Activated effector memory CD4-positive, alpha-beta T cell treated with Interleukin-2 at 50 U/mL for 16 hours (primary cell): ENCODE measurements around the gene PATJ.
"Not testable (repeated sequence)": the region's sequence is repeated elsewhere in the genome, so short reads cannot be mapped to it uniquely, and the experiment has no call there.

Source experiments
- DNase-seq: peaks from one replicate; pipeline ENCODE4 v3.0.0-alpha.2; 2020

Gene PATJ

DNA sequence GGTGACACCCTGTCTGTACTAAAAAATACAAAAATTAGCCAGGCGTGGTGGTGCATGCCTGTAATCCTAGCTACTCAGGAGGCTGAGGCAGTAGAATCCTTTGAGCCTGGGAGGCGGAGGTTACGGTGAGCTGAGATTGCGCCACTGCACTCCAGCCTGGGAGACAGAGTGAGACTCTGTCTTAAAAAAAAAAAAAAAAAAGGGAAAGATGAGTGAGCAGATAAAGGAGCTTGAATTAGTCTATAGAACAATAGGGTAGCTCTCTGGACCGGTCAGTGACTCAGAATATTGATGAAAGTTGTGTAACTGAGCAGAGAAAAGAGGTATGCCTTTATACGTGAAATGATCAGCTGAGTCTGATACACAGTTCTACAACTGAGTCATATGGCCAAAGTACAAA is 95.3 kb downstream of the PATJ start:
- not testable (repeated sequence) for DNase-seq

GRCh38 chr1:61839679-61840078 is 97.4 kb downstream of the PATJ start:
- no peak for DNase-seq

DNA sequence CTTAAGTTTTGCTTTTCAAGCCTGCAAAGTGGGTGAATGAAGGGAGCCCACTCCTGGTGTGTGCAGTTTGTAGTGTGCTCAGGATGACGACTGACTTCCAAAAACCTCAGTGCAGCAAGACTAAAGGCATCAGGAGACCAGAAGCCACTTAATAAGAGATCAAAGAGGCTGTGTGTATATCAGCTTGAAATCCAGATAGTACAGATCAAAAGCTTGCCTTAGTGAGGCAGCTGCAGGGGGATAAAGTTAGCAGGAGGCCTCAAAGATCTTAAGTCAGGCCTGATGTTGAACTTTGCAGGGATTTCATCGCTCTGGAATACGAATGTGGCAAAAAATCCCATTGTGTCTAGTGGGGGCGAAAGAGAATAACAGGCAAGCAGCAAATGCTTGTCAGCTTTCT is 99.8 kb downstream of the PATJ start:
- no peak for DNase-seq

DNA sequence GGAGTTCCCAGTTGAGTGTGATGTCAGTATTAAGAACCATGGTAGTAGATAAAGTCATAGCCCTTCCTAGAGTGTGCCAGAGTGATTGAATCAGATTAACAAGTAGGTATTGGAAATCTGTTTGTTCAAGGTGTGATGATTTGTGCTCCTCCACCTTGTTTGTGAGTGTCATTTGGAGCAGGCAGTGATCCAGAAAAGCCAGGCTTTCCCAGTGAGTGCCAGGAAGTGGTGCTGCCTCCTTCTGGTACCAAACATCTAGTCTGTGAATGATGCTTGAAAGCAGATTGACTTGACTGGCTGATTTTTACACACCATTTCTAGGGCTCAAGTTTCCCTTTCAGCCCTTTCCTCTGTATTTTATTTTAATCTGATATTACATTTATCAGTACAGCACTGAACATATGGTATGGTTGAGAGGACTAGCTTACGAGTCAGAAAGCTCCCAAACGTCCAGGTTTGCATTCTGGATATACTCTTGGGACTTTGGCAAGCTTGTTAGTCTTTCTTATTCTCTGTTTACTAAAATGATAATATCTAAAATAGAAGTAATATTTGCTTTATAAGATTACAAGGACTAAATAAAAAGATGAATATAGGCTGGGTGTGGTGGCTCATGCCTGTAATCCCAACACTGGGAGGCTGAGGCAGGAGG is 100.7 kb downstream of the PATJ start:
- DNase-seq = no peak

- no peak for DNase-seq
Observed at GRCh38 chr1:61844006-61844405, 101.7 kb downstream of the PATJ start.

DNA sequence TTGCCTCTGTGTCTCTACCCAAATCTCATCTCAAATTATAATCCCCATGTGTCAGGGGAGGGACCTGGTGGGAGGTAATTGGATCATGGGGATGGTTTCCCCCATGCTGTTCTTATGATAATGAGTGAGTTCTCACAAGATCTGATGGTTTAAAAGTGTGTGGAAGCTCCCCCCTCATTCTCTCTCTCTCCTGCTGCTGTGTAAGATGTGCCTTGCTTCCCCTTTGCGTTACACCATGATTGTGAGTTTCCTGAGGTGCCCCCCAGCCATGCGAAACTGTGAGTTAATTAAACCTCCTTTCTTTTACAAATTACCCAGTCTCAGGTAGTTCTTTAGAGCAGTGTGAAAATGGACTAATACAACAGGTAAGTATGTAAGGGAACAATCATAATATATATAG is 102.4 kb downstream of the PATJ start:
- DNase-seq = not testable (repeated sequence)

DNA sequence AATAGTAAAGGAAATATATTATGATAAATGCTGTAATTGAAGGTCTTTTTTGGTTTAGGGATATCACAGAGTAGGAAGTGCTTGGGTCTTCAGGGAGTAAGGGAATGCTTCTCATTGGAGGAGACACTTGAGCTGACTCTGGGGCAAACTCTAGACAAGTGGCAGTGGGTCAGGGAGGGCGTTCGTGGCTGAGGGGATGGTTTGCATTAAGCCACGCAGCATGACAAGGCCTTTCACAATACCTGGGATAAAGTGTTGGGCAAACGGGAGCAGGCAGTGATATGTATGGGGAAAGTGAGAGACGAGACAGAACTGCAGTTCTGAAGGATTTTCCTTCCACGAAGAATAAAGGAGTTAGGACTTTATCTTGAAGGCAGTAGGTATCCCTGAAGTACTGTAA is 109.0 kb downstream of the PATJ start:
- DNase-seq = no peak

- DNase-seq = no peak
Observed at GRCh38 chr1:61851849-61852669, 109.8 kb downstream of the PATJ start.

DNA sequence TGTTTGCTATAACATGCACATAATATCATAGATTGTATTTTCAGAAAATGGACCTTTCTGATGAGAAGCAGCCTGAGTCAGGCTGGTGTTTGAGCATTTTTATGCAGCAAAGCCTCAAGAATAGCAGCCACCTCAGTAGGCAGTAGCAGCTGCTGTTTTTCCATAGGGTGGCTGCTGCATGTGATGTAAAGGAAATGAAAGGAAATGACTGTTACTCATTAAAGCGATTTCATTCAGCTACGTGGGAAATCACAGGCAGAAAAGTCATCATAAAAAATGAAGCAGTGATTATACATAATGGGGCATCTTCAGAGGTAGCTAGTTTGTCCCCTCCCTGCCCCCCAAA is 110.4 kb downstream of the PATJ start:
- DNase-seq = no peak

GRCh38 chr1:61853583-61853982 is 111.3 kb downstream of the PATJ start:
- no peak for DNase-seq

GRCh38 chr1:61864489-61864888 is 122.2 kb downstream of the PATJ start:
- DNase-seq = no peak

DNA sequence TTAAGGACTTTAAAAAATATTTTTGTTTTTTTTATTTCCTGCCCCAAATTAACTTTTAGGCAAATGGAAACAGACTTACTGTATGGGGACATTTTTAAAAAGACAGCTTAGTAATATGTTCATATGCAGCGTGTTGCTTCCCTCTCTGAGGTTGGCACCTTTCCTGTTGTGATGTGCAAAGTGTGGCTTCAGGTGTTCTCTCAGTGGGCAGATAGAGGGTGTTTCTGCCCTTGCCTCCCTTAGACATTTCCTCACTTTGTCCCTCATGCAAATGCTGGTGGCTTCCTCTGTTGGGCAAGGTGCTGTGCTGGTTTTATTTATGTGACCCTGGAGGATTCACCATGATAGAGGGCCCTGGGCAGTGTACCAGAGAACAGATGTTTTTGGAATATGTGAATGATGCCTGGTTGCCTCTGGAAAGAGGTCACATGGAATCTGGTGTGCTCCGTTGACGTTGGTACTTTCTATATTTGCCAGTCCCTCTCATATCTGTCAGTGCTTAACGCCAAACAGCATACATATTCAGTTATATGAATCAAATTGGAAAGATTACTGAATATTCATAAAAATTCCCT is 123.5 kb downstream of the PATJ start:
- no peak for DNase-seq

GRCh38 chr1:61869691-61870109 is 127.4 kb downstream of the PATJ start:
- no peak for DNase-seq

- DNase-seq = no peak
Observed at GRCh38 chr1:61872206-61872605, 129.9 kb downstream of the PATJ start.

DNA sequence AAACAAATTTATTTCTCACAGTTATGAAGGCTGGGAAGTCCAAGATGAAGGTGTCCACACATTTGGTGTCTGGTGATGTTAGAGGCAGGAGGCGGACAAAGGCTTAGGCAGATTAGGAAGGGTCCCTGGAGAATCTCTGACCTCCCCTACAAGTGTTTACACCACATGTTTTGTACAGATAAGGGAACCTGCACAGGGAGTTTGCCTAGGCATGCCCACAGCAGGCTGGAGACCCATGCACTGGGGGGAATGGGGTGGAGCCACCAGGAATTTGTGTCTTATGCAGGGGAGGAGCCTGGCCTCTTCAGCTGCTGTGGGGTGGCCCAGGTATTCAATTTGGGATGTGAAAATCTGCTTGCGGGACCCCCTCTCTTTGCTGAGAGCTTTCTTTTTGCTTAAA is 131.3 kb downstream of the PATJ start:
- DNase-seq = no peak

DNA sequence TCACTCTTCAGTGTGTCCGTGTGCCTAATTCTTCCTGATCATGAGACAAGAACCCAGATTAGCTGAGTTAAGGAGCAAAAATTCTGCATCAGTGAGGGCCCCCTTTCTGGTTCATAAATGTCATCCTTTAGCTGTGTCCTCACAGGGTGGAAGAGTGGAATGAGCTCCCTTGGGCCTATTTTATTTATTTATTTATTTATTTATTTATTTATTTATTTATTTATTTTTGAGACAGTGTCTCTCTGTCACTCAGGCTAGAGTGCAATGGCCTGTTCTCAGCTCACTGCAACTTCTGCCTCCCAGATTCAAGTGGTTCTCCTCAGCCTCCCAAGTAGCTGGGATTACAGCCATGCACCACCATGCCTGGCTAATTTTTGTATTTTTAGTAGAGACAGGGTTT is 131.7 kb downstream of the PATJ start:
- DNase-seq = no peak

DNA sequence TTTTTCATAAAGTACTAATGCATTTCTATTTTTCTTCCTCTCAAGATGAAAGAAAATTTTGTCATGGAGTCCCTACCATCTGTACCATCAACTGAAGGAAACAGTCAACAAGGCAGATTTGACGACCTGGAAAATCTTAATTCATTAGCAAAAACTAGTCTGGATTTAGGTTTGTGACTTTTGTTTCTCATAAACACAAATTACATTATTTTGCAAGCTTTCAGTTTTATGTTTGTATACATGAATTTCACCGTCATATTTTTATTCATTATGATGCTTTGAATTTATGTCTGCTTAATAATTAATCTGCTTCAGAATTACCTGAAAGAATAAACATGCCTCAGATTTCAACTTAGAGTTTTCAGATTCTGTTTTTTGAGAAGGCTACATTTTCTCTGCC is 132.9 kb downstream of the PATJ start:
- DNase-seq = no peak

GRCh38 chr1:61879887-61880474 is 137.7 kb downstream of the PATJ start:
- DNase-seq = not testable (repeated sequence)

GRCh38 chr1:61887076-61887867 is 145.0 kb downstream of the PATJ start:
- no peak for DNase-seq

DNA sequence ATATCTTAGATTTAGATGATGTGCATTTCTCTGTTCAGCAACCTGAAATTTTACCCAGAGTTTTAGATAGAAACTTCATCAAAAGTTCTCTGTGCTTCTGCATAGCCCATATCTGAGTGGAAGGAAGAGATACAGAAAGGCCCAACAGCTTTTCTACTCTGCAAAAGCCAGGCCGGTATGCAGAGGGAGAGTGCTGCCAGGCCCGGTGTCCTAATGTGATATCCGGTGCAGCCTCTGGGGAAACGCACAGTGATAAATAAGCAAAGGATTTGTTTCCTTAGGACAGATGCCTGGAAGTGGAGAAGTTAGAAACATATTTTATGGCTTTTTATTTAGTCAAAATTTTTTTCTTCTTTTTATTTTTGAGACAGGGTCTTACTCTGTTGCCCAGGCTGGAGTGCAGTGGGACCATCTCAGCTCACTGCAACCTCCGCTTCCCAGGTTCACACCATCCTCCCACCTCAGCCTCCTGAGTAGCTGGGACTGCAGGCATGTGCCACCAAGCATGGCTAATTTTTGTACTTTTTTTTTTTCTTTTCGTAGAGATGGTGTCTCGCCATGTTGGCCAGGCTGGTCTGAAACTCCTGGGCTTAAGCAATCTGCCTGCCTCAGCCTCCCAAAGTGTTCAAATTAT is 145.8 kb downstream of the PATJ start:
- DNase-seq = no peak

- no peak for DNase-seq
Observed at GRCh38 chr1:61888808-61889207, 146.5 kb downstream of the PATJ start.

- not testable (repeated sequence) for DNase-seq
Observed at GRCh38 chr1:61890435-61890834, 148.2 kb downstream of the PATJ start.

- DNase-seq = no peak
Observed at GRCh38 chr1:61892977-61893376, 150.7 kb downstream of the PATJ start.
